GM23338 (cell line): ENCODE data around the gene SIVA1. TPM values are rescaled to one million over a fixed set of nuclear protein-coding genes. Genes with fewer than 3 reads are reported as not detected.

ENCODE experiments used
- ATAC-seq: fragments of 200-7000 bp; cut with Tn5 transposase; 3 replicates; pipeline ENCODE4 v1.9.1; 2020
- DNase-seq: peaks from one replicate; pipeline ENCODE4 v3.0.0-alpha.2; 2015; ENCODE audit warnings: low spot score
- H2AFZ ChIP-seq: fragments of 200-600 bp; sonication (generic); 2 replicates; pipeline ENCODE4 v1.8.0; 2016; ENCODE audit warnings: antibody characterized with exemption, mild to moderate bottlenecking, moderate library complexity
- H3F3A ChIP-seq: fragments of 200-600 bp; sonication (generic); replicated peaks from 2 replicates; pipeline ENCODE4 v1.8.0; 2017; ENCODE audit warnings: antibody characterized with exemption, mixed run types, low read depth
- H3K27ac ChIP-seq: fragments of 200-600 bp; sonication (generic); 2 replicates; pipeline ENCODE4 v1.6.1; 2016; ENCODE audit warnings: low read depth
- H3K27me3 ChIP-seq: fragments of 200-600 bp; sonication (generic); 2 replicates; pipeline ENCODE4 v1.8.0; 2016; ENCODE audit warnings: mild to moderate bottlenecking, mixed run types, moderate library complexity; ENCODE audit not compliant: insufficient read depth
- H3K36me3 ChIP-seq: fragments of 200-600 bp; sonication (generic); 2 replicates; pipeline ENCODE4 v1.8.0; 2016; ENCODE audit warnings: mild to moderate bottlenecking; ENCODE audit not compliant: insufficient read depth
- H3K4me1 ChIP-seq: fragments of 200-600 bp; sonication (generic); 2 replicates; pipeline ENCODE4 v1.8.0; 2016; ENCODE audit warnings: mild to moderate bottlenecking, moderate library complexity; ENCODE audit not compliant: insufficient read depth
- H3K4me2 ChIP-seq: fragments of 200-600 bp; sonication (generic); 2 replicates; pipeline ENCODE4 v1.7.1; 2017; ENCODE audit warnings: mixed run types
- H3K4me3 ChIP-seq: fragments of 200-600 bp; sonication (generic); 2 replicates; pipeline ENCODE4 v1.6.1; 2016; ENCODE audit warnings: mixed run types
- H3K79me2 ChIP-seq: fragments of 200-600 bp; sonication (generic); replicated peaks from 2 replicates; pipeline ENCODE4 v1.8.0; 2017; ENCODE audit warnings: mild to moderate bottlenecking; ENCODE audit not compliant: insufficient read depth
- H3K9me2 ChIP-seq: fragments of 200-600 bp; sonication (generic); 2 replicates; pipeline ENCODE4 v1.8.0; 2017; ENCODE audit not compliant: insufficient read depth
- H4K20me1 ChIP-seq: fragments of 200-600 bp; sonication (generic); replicated peaks from 2 replicates; pipeline ENCODE4 v1.8.0; 2017; ENCODE audit warnings: mild to moderate bottlenecking; ENCODE audit not compliant: insufficient read depth
- H3K27ac Mint-ChIP-seq: 2 replicates; pipeline ENCODE4 v1.8.0; 2020; ENCODE audit warnings: inconsistent platforms, mild to moderate bottlenecking, moderate library complexity, mixed read lengths
- H3K27me3 Mint-ChIP-seq: 3 replicates; pipeline ENCODE4 v1.8.0; 2022; ENCODE audit warnings: low read depth, mild to moderate bottlenecking, moderate library complexity, mixed read lengths, inconsistent platforms; ENCODE audit not compliant: insufficient read depth, poor library complexity
- H3K36me3 Mint-ChIP-seq: 3 replicates; pipeline ENCODE4 v1.8.0; 2021; ENCODE audit warnings: low read depth, mild to moderate bottlenecking, inconsistent platforms, moderate library complexity, mixed read lengths
- H3K4me1 Mint-ChIP-seq: 3 replicates; pipeline ENCODE4 v1.8.0; 2020; ENCODE audit warnings: mild to moderate bottlenecking, inconsistent platforms, mixed read lengths
- H3K4me3 Mint-ChIP-seq: 3 replicates; pipeline ENCODE4 v1.8.0; 2021; ENCODE audit warnings: moderate library complexity, mild to moderate bottlenecking, inconsistent platforms, mixed read lengths
- H3K9me3 Mint-ChIP-seq: 3 replicates; pipeline ENCODE4 v1.8.0; 2020; ENCODE audit warnings: moderate library complexity, mild to moderate bottlenecking, inconsistent platforms, mixed read lengths
- CREB1 ChIP-seq: fragments of 250-450 bp; sonication (Bioruptor Pico); IDR thresholded peaks from 2 replicates; pipeline ENCODE4 v1.5.0; 2020; ENCODE audit warnings: low read depth, mild to moderate bottlenecking, moderate library complexity
- JUNB ChIP-seq: IDR thresholded peaks from one replicate; pipeline ENCODE4 v1.6.1; 2016; ENCODE audit warnings: antibody characterized with exemption; ENCODE audit not compliant: unreplicated experiment
- NANOG ChIP-seq: IDR thresholded peaks from 2 replicates; pipeline ENCODE4 v1.6.1; 2016; ENCODE audit warnings: antibody characterized with exemption, borderline replicate concordance
- STAT1 ChIP-seq: IDR thresholded peaks from one replicate; pipeline ENCODE4 v1.6.1; 2016; ENCODE audit warnings: antibody characterized with exemption; ENCODE audit not compliant: unreplicated experiment
- ZNF114 ChIP-seq: fragments of 250-450 bp; sonication (Bioruptor Pico); IDR thresholded peaks from 2 replicates; pipeline ENCODE4 v1.5.0; 2020; ENCODE audit warnings: mild to moderate bottlenecking, moderate library complexity
- ZNF331 ChIP-seq: fragments of 250-450 bp; sonication (Bioruptor Pico); IDR thresholded peaks from 2 replicates; pipeline ENCODE4 v1.5.0; 2020; ENCODE audit warnings: low read depth, mild to moderate bottlenecking, moderate library complexity
- polyA plus RNA-seq: library from polyadenylated mRNA; unstranded; fragments of >200 nt; fragmentation: Nextera tagmentation; extraction: Ambion mirVana; gene quantifications from 2 replicates; pipeline ENCODE4 v1.2.1, GENCODE V29; 2016
- total RNA-seq: library from RNA; depleted of rRNA; stranded (reverse); fragments of >200 nt; shearing (Covaris generic); gene quantifications from 2 replicates; pipeline ENCODE4 v1.2.3, GENCODE V29; 2014
- TF ChIP-seq, protein P1 (sequence below): IDR thresholded peaks from one replicate; pipeline ENCODE4 v1.6.1; 2018; ENCODE audit warnings: antibody characterized with exemption; ENCODE audit not compliant: unreplicated experiment
- TF ChIP-seq, protein P2 (sequence below): fragments of 250-450 bp; sonication (Bioruptor Pico); IDR thresholded peaks from 2 replicates; pipeline ENCODE4 v1.5.0; 2020; ENCODE audit warnings: mild to moderate bottlenecking, moderate library complexity

The SIVA1 gene
- total and polyA plus RNA-seq, 2 experiments from 2014 or later: 215 to 392 TPM

DNA sequence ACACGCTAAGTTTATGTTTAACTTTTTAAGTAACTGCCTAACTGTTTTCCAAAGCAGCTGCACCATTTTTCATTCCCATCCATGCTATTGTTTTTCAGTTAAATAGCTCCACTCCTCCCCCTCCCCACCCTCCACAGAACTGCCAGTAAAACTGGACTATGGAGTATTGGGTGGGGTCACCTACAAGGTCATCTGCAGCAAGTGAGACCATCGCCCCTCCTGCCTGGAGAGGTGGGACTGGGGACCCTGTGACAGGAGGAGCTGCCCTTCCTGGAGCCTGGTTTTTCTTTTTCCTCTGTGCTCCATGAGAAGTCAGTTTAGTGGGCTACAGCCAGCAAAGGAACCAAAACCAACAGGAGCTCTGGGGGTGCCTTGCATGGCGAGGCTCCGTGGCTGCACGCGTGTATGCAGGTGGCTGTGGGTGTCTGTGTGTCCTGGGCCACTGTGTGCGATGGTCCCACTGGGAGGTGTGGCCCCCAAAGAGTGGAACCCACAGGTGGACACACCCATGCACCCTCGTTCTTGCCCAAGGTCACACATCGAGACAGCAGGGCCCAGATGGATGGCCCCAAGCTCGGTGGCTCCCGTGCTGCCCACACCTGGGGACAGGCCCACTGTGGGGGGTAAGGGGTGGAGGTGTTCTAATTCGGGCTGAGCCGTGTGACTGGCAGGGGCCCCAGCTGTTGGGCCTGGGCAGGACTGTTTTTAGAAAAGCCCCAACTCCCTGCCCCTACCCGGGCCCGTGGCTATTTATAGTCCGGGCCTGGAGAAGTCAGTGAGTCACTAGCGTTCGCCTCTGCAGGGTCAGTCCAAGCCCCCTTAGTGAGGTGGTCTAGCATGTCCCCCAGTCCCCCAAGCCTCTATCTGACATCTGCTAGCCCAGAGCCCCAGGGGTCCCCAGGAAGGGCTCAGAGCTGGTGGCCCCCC lies 31.2 kb upstream of the SIVA1 start:
- Histone ChIP-seq H3K79me2 (no peaks in the 10 kb centered on the region), H3K9me2 (no peaks in the 10 kb centered on the region), H3K27ac (no peak overlapping the region), H3K4me2 (no peak overlapping the region), H3F3A (no peaks in the 10 kb centered on the region; the same call in 1 of the 2 replicates), H4K20me1 (no peaks in the 10 kb centered on the region), H3K36me3 (no peaks in the 10 kb centered on the region), H3K4me3 (no peak overlapping the region), H2AFZ (no peak overlapping the region), H3K27me3 (no peaks in the 10 kb centered on the region), H3K4me1 (peaks cover 10% of the 10 kb centered on the region; the same call in 1 of the 2 replicates)
- Mint-ChIP-seq H3K4me1 (peaks cover 9% of the 10 kb centered on the region; the same call in 2 of the 3 replicates), H3K36me3 (peaks cover 3% of the 10 kb centered on the region; the same call in 1 of the 3 replicates), H3K27me3 (peaks cover 9% of the 10 kb centered on the region), H3K9me3 (no peaks in the 10 kb centered on the region), H3K4me3 (no peak overlapping the region), H3K27ac (no peak overlapping the region)
- TF ChIP-seq CREB1 (CRISPR knock-in tag) (no peak), NANOG (no peak), ZNF331 (CRISPR knock-in tag) (no peak), ZNF114 (no peak), STAT1 (no peak), JUNB (no peak)
- TF ChIP-seq, protein P1, sequence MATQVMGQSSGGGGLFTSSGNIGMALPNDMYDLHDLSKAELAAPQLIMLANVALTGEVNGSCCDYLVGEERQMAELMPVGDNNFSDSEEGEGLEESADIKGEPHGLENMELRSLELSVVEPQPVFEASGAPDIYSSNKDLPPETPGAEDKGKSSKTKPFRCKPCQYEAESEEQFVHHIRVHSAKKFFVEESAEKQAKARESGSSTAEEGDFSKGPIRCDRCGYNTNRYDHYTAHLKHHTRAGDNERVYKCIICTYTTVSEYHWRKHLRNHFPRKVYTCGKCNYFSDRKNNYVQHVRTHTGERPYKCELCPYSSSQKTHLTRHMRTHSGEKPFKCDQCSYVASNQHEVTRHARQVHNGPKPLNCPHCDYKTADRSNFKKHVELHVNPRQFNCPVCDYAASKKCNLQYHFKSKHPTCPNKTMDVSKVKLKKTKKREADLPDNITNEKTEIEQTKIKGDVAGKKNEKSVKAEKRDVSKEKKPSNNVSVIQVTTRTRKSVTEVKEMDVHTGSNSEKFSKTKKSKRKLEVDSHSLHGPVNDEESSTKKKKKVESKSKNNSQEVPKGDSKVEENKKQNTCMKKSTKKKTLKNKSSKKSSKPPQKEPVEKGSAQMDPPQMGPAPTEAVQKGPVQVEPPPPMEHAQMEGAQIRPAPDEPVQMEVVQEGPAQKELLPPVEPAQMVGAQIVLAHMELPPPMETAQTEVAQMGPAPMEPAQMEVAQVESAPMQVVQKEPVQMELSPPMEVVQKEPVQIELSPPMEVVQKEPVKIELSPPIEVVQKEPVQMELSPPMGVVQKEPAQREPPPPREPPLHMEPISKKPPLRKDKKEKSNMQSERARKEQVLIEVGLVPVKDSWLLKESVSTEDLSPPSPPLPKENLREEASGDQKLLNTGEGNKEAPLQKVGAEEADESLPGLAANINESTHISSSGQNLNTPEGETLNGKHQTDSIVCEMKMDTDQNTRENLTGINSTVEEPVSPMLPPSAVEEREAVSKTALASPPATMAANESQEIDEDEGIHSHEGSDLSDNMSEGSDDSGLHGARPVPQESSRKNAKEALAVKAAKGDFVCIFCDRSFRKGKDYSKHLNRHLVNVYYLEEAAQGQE: no peak
- TF ChIP-seq, protein P2, sequence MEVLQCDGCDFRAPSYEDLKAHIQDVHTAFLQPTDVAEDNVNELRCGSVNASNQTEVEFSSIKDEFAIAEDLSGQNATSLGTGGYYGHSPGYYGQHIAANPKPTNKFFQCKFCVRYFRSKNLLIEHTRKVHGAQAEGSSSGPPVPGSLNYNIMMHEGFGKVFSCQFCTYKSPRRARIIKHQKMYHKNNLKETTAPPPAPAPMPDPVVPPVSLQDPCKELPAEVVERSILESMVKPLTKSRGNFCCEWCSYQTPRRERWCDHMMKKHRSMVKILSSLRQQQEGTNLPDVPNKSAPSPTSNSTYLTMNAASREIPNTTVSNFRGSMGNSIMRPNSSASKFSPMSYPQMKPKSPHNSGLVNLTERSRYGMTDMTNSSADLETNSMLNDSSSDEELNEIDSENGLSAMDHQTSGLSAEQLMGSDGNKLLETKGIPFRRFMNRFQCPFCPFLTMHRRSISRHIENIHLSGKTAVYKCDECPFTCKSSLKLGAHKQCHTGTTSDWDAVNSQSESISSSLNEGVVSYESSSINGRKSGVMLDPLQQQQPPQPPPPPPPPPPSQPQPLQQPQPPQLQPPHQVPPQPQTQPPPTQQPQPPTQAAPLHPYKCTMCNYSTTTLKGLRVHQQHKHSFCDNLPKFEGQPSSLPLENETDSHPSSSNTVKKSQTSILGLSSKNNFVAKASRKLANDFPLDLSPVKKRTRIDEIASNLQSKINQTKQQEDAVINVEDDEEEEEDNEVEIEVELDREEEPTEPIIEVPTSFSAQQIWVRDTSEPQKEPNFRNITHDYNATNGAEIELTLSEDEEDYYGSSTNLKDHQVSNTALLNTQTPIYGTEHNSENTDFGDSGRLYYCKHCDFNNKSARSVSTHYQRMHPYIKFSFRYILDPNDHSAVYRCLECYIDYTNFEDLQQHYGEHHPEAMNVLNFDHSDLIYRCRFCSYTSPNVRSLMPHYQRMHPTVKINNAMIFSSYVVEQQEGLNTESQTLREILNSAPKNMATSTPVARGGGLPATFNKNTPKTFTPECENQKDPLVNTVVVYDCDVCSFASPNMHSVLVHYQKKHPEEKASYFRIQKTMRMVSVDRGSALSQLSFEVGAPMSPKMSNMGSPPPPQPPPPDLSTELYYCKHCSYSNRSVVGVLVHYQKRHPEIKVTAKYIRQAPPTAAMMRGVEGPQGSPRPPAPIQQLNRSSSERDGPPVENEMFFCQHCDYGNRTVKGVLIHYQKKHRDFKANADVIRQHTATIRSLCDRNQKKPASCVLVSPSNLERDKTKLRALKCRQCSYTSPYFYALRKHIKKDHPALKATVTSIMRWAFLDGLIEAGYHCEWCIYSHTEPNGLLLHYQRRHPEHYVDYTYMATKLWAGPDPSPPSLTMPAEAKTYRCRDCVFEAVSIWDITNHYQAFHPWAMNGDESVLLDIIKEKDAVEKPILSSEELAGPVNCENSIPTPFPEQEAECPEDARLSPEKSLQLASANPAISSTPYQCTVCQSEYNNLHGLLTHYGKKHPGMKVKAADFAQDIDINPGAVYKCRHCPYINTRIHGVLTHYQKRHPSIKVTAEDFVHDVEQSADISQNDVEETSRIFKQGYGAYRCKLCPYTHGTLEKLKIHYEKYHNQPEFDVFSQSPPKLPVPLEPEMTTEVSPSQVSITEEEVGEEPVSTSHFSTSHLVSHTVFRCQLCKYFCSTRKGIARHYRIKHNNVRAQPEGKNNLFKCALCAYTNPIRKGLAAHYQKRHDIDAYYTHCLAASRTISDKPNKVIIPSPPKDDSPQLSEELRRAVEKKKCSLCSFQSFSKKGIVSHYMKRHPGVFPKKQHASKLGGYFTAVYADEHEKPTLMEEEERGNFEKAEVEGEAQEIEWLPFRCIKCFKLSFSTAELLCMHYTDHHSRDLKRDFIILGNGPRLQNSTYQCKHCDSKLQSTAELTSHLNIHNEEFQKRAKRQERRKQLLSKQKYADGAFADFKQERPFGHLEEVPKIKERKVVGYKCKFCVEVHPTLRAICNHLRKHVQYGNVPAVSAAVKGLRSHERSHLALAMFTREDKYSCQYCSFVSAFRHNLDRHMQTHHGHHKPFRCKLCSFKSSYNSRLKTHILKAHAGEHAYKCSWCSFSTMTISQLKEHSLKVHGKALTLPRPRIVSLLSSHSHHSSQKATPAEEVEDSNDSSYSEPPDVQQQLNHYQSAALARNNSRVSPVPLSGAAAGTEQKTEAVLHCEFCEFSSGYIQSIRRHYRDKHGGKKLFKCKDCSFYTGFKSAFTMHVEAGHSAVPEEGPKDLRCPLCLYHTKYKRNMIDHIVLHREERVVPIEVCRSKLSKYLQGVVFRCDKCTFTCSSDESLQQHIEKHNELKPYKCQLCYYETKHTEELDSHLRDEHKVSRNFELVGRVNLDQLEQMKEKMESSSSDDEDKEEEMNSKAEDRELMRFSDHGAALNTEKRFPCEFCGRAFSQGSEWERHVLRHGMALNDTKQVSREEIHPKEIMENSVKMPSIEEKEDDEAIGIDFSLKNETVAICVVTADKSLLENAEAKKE (CRISPR knock-in tag): no peak
- ATAC-seq (no peak), DNase-seq (no peak)
